HepG2 (cell line): ENCODE data around the gene TTLL11. TPM values are rescaled to one million over a fixed set of nuclear protein-coding genes. Genes with fewer than 3 reads are reported as not detected.

Experiments
- ATAC-seq: fragments of 200-7000 bp; cut with Tn5 transposase; 3 replicates; pipeline ENCODE4 v1.9.1; 2020; ENCODE audit warnings: mild to moderate bottlenecking, moderate library complexity
- BruUV-seq: library from RNA; stranded (reverse); fragments of 400-500 nt; replicated peaks from 2 replicates; lab custom pipeline; 2021; lab: Mats Ljungman, UMichigan
- CTCF ChIA-PET: fragments of 300-600 bp; formaldehyde crosslinking; extraction: SDS; loops from one replicate; lab custom pipeline; 2021; ENCODE audit warnings: low total read pairs, inconsistent platforms, low intra/inter-chr PET ratio; lab: Yijun Ruan, JAX
- POLR2A ChIA-PET: fragments of 350-600 bp; sonication (Branson Sonifier 250); formaldehyde crosslinking; loops from one replicate; lab custom pipeline; 2020; ENCODE audit warnings: antibody characterized with exemption, inconsistent platforms; lab: Yijun Ruan, JAX
- DNase-seq: peaks from one replicate; pipeline ENCODE4 v3.0.0-alpha.2; 2015; ENCODE audit warnings: low spot score
- FAIRE-seq: peaks from 3 replicates; lab custom pipeline; 2011; peaks lifted over from hg19 to GRCh38; lab: Jason Lieb, UNC
- H2AFZ ChIP-seq: one replicate; pipeline ENCODE4 v1.6.1; 2011; ENCODE audit warnings: low read length, inconsistent platforms
- H3K27ac ChIP-seq: fragments of 300-600 bp; 3 replicates; pipeline ENCODE4 v1.8.0; 2011; ENCODE audit warnings: mixed run types, mild to moderate bottlenecking, mixed read lengths, low read length, inconsistent platforms; ENCODE audit not compliant: insufficient read depth; ENCODE audit errors: extremely low read length
- H3K27me3 ChIP-seq, 2 experiments: fragments of 200-600 bp in 1 of 2; 2 replicates in 1 of 2; 3 replicates in 1 of 2; pipeline versions ENCODE4 v1.6.0 to v1.8.0; 2011; ENCODE audit warnings: low read length in 2 of 2, mild to moderate bottlenecking in 2 of 2, moderate library complexity in 2 of 2, inconsistent platforms in 1 of 2; ENCODE audit not compliant: insufficient read depth in 2 of 2, control insufficient read depth in 1 of 2
- H3K36me3 ChIP-seq, 2 experiments: fragments of 200-600 bp in 1 of 2; replicated peaks in 1 of 2; 2 replicates in 1 of 2; 3 replicates in 1 of 2; pipeline versions ENCODE4 v1.5.1 to v1.8.0; 2011; ENCODE audit warnings: low read length in 2 of 2, inconsistent platforms in 1 of 2; ENCODE audit not compliant: insufficient read depth in 2 of 2, control insufficient read depth in 1 of 2
- H3K4me1 ChIP-seq: 2 replicates; pipeline ENCODE4 v1.5.1; 2012; ENCODE audit warnings: low read length, inconsistent platforms; ENCODE audit not compliant: insufficient read depth
- H3K4me2 ChIP-seq: 2 replicates; pipeline ENCODE4 v1.6.0; 2011; ENCODE audit warnings: low read depth, low read length, inconsistent platforms
- H3K4me3 ChIP-seq, 3 experiments: fragments of 200-600 bp in 1 of 3; sonication (generic), shearing (Covaris generic) in 1 of 3; replicated peaks in 1 of 3; 2 replicates each; pipeline ENCODE4 v1.5.1; 2011 to 2016; ENCODE audit warnings: low read length in 3 of 3, inconsistent platforms in 2 of 3, low read depth in 2 of 3, mild to moderate bottlenecking in 2 of 3, control low read depth in 1 of 3, mixed read lengths in 1 of 3; ENCODE audit not compliant: insufficient read depth in 1 of 3
- H3K79me2 ChIP-seq: one replicate; pipeline ENCODE4 v1.6.1; 2011; ENCODE audit warnings: low read length, inconsistent platforms; ENCODE audit not compliant: insufficient read depth
- H3K9ac ChIP-seq: 2 replicates; pipeline ENCODE4 v1.6.0; 2011; ENCODE audit warnings: mild to moderate bottlenecking, low read depth, low read length, inconsistent platforms; ENCODE audit not compliant: insufficient read depth
- H3K9me3 ChIP-seq: 2 replicates; pipeline ENCODE4 v1.5.1; 2012; ENCODE audit warnings: mild to moderate bottlenecking, low read length
- H4K20me1 ChIP-seq: 2 replicates; pipeline ENCODE4 v1.6.0; 2011; ENCODE audit warnings: inconsistent platforms, mild to moderate bottlenecking, low read length, moderate library complexity; ENCODE audit not compliant: insufficient read depth
- BRF2 ChIP-seq: sonication (generic); formaldehyde crosslinking; IDR thresholded peaks from 2 replicates; pipeline ENCODE4 v1.8.1; 2022; ENCODE audit warnings: mild to moderate bottlenecking, missing genetic modification reagents
- DMAP1 ChIP-seq: IDR thresholded peaks from 2 replicates; pipeline ENCODE4 v1.6.1; 2016
- GLI4 ChIP-seq: sonication (generic); formaldehyde crosslinking; IDR thresholded peaks from 2 replicates; pipeline ENCODE4 v1.5.1; 2020; ENCODE audit warnings: missing genetic modification reagents, mild to moderate bottlenecking, moderate library complexity, borderline replicate concordance
- ISX ChIP-seq: sonication (generic); formaldehyde crosslinking; conservative IDR thresholded peaks from 2 replicates; pipeline ENCODE4 v1.5.0; 2020; ENCODE audit warnings: missing genetic modification reagents
- RCOR2 ChIP-seq: IDR thresholded peaks from 2 replicates; pipeline ENCODE4 v1.6.1; 2016; ENCODE audit warnings: missing biosample characterization, missing genetic modification reagents
- ZNF678 ChIP-seq: sonication (generic); formaldehyde crosslinking; IDR thresholded peaks from 2 replicates; pipeline ENCODE4 v1.4.0; 2020; ENCODE audit warnings: mild to moderate bottlenecking, missing genetic modification reagents
- ZSCAN21 ChIP-seq: sonication (generic); formaldehyde crosslinking; IDR thresholded peaks from 2 replicates; pipeline ENCODE4 v1.8.0; 2022; ENCODE audit warnings: mild to moderate bottlenecking, missing genetic modification reagents, moderate library complexity, borderline replicate concordance
- WGBS: methylation state at CpG from one replicate; pipeline ENCODE4 v1.1.6; 2017; ENCODE audit warnings: low lambda C conversion rate; 5-methylcytosine and 5-hydroxymethylcytosine counted together
- in situ Hi-C: cut with HindIII; loops from 2 replicates; pipeline ENCODE4 v1.10.0; 2017; ENCODE audit warnings: low pct_unique_long_range_greater_than_20kb; ENCODE audit not compliant: extremely low pct_ligation_motif_present
- intact Hi-C: fragments of 100-400 bp; cut with micrococcal nuclease; formaldehyde crosslinking; loops from one replicate; pipeline ENCODE4 v1.10.0; 2022; ENCODE audit not compliant: unreplicated experiment
- polyA plus RNA-seq, 8 experiments: library from polyadenylated mRNA; depleted of rRNA in 3 of 8; stranded (reverse) in 7 of 8; unstranded in 1 of 8; fragments of >200 nt; fragmentation: Illumina TruSeq in 4 of 8; extraction: Trizol in 4 of 8; gene quantifications; 2 replicates each; pipeline versions ENCODE4 v1.2.1 to v1.2.3, GENCODE V29; 2011 to 2016; ENCODE audit warnings: low read depth in 4 of 8, missing spikeins in 1 of 8, mixed read lengths in 1 of 8; ENCODE audit not compliant: insufficient read depth in 1 of 8
- total RNA-seq, 5 experiments: library from RNA; depleted of rRNA; stranded (reverse); fragments of >200 nt; fragmentation: Illumina TruSeq; extraction: Trizol; gene quantifications; 2 replicates each; pipeline ENCODE4 v1.2.3, GENCODE V29; 2016; ENCODE audit warnings: low read depth in 1 of 5
- TF ChIP-seq, protein P1 (sequence below): sonication (generic); formaldehyde crosslinking; IDR thresholded peaks from 2 replicates; pipeline ENCODE4 v1.4.0; 2020; ENCODE audit warnings: missing genetic modification reagents, borderline replicate concordance
- TF ChIP-seq, protein P2 (sequence below): sonication (generic); formaldehyde crosslinking; IDR thresholded peaks from 2 replicates; pipeline ENCODE4 v1.4.0; 2020; ENCODE audit warnings: mild to moderate bottlenecking, missing genetic modification reagents, borderline replicate concordance
- TF ChIP-seq, protein P3 (sequence below): sonication (generic); formaldehyde crosslinking; IDR thresholded peaks from 2 replicates; pipeline ENCODE4 v1.4.0; 2020; ENCODE audit warnings: low read depth, mild to moderate bottlenecking, missing genetic modification reagents
- TF ChIP-seq, protein P4 (sequence below): sonication (generic); formaldehyde crosslinking; IDR thresholded peaks from 2 replicates; pipeline ENCODE4 v1.4.0; 2020; ENCODE audit warnings: mild to moderate bottlenecking, missing genetic modification reagents

The TTLL11 gene
- total and polyA plus RNA-seq, 2 of the 13 experiments (the other 11 are each of a cell fraction or from before 2014, with no cell fraction given), result 4.5 to 5.2 TPM

DNA sequence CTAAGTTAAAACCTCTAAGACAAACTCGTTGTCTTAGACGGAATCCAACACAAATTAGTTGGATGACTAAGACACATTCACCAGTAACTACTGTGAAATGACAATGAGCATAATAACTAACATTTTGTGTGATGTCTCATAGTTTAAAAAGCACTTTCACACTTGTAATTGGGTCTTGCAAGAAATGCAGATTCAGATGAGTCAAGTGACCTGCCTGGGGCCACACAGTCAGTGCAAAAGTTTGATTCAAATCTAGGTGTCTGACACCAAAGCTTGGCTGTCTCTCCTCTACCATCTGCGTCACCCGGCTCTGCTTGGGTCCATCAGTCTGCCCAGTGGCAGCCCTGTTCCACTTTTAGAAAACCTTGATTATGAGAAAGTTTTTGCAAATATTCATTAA, 143.7 kb downstream of the TTLL11 start:
- no peak for ATAC-seq
- no peaks in the 10 kb centered on the region for H3K36me3 ChIP-seq
- H3K4me3 ChIP-seq, result no peak overlapping the region
- H3K4me2 ChIP-seq, result no peak overlapping the region
- no peaks in the 10 kb centered on the region for H4K20me1 ChIP-seq
- DNase-seq, result no peak
- intact Hi-C loops (no loop called here), in situ Hi-C loops (no loop called here)
- no peak for TF ChIP-seq ZSCAN21 (CRISPR knock-in tag)
- H3K27ac ChIP-seq, result no peak overlapping the region
- H3K27me3 ChIP-seq, result peaks cover 0 to 1% of the 10 kb centered on the region in 2 experiments; a peak in 2 of 5 replicates
- H3K9ac ChIP-seq, result no peak overlapping the region
- no peaks in the 10 kb centered on the region for H3K79me2 ChIP-seq
- no peak overlapping the region for H2AFZ ChIP-seq
- no peak for FAIRE-seq
- no peaks in the 10 kb centered on the region for H3K9me3 ChIP-seq
- ChIA-PET POLR2A (no interaction called here), CTCF (no interaction called here)
- 51% methylated on average over 4 of the region's 4 CpGs for WGBS
- H3K4me1 ChIP-seq, result no peaks in the 10 kb centered on the region
- no TSS peak for BruUV-seq

GRCh38 chr9:121947775-121948174, 145.3 kb downstream of the TTLL11 start:
- ATAC-seq (no peak), DNase-seq (no peak), FAIRE-seq (no peak)
- POLR2A ChIA-PET, result no interaction called here
- no peaks in the 10 kb centered on the region for H3K36me3 ChIP-seq
- BruUV-seq, result no TSS peak
- H3K27ac ChIP-seq, result no peak overlapping the region
- intact Hi-C loops (no loop called here), in situ Hi-C loops (no loop called here)
- H4K20me1 ChIP-seq, result no peaks in the 10 kb centered on the region
- H3K9me3 ChIP-seq, result no peaks in the 10 kb centered on the region
- CTCF ChIA-PET, result no interaction called here
- H3K4me1 ChIP-seq, result peaks cover 6% of the 10 kb centered on the region
- no peak overlapping the region for H3K9ac ChIP-seq
- H2AFZ ChIP-seq, result no peak overlapping the region
- no peak overlapping the region for H3K4me3 ChIP-seq
- H3K4me2 ChIP-seq, result no peak overlapping the region
- WGBS, result 43% methylated on average over 4 of the region's 4 CpGs
- no peaks in the 10 kb centered on the region for H3K79me2 ChIP-seq
- H3K27me3 ChIP-seq, result peaks cover 0 to 1% of the 10 kb centered on the region in 2 experiments; a peak in 2 of 5 replicates
- TF ChIP-seq BRF2 (no peak), DMAP1 (CRISPR knock-in tag) (no peak), GLI4 (no peak), RCOR2 (CRISPR knock-in tag) (no peak), ISX (CRISPR knock-in tag) (no peak), ZNF678 (CRISPR knock-in tag) (no peak)
- TF ChIP-seq, protein P1, sequence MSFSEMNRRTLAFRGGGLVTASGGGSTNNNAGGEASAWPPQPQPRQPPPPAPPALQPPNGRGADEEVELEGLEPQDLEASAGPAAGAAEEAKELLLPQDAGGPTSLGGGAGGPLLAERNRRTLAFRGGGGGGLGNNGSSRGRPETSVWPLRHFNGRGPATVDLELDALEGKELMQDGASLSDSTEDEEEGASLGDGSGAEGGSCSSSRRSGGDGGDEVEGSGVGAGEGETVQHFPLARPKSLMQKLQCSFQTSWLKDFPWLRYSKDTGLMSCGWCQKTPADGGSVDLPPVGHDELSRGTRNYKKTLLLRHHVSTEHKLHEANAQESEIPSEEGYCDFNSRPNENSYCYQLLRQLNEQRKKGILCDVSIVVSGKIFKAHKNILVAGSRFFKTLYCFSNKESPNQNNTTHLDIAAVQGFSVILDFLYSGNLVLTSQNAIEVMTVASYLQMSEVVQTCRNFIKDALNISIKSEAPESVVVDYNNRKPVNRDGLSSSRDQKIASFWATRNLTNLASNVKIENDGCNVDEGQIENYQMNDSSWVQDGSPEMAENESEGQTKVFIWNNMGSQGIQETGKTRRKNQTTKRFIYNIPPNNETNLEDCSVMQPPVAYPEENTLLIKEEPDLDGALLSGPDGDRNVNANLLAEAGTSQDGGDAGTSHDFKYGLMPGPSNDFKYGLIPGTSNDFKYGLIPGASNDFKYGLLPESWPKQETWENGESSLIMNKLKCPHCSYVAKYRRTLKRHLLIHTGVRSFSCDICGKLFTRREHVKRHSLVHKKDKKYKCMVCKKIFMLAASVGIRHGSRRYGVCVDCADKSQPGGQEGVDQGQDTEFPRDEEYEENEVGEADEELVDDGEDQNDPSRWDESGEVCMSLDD (CRISPR knock-in tag), result no peak
- TF ChIP-seq, protein P2, sequence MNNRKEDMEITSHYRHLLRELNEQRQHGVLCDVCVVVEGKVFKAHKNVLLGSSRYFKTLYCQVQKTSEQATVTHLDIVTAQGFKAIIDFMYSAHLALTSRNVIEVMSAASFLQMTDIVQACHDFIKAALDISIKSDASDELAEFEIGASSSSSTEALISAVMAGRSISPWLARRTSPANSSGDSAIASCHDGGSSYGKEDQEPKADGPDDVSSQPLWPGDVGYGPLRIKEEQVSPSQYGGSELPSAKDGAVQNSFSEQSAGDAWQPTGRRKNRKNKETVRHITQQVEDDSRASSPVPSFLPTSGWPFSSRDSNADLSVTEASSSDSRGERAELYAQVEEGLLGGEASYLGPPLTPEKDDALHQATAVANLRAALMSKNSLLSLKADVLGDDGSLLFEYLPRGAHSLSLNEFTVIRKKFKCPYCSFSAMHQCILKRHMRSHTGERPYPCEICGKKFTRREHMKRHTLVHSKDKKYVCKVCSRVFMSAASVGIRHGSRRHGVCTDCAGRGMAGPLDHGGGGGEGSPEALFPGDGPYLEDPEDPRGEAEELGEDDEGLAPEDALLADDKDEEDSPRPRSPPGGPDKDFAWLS (CRISPR knock-in tag), result no peak
- TF ChIP-seq, protein P3, sequence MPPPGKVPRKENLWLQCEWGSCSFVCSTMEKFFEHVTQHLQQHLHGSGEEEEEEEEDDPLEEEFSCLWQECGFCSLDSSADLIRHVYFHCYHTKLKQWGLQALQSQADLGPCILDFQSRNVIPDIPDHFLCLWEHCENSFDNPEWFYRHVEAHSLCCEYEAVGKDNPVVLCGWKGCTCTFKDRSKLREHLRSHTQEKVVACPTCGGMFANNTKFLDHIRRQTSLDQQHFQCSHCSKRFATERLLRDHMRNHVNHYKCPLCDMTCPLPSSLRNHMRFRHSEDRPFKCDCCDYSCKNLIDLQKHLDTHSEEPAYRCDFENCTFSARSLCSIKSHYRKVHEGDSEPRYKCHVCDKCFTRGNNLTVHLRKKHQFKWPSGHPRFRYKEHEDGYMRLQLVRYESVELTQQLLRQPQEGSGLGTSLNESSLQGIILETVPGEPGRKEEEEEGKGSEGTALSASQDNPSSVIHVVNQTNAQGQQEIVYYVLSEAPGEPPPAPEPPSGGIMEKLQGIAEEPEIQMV (CRISPR knock-in tag), result no peak
- TF ChIP-seq, protein P4, sequence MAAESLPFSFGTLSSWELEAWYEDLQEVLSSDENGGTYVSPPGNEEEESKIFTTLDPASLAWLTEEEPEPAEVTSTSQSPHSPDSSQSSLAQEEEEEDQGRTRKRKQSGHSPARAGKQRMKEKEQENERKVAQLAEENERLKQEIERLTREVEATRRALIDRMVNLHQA (CRISPR knock-in tag), result no peak
